SKM-1 (cell line): Measurements from ENCODE around the gene OR8H2.
"Not testable (repeated sequence)": the region's sequence is repeated elsewhere in the genome, so short reads cannot be mapped to it uniquely, and the experiment has no call there.

Experiments used
- DNase-seq: peaks from one replicate; lab custom pipeline; 2025; ENCODE audit not compliant: unreplicated experiment; lab: John Stamatoyannopoulos, UW

OR8H2 gene, protein sequence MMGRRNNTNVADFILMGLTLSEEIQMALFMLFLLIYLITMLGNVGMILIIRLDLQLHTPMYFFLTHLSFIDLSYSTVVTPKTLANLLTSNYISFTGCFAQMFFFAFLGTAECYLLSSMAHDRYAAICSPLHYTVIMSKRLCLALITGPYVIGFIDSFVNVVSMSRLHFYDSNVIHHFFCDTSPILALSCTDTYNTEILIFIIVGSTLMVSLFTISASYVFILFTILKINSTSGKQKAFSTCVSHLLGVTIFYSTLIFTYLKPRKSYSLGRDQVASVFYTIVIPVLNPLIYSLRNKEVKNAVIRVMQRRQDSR

DNA sequence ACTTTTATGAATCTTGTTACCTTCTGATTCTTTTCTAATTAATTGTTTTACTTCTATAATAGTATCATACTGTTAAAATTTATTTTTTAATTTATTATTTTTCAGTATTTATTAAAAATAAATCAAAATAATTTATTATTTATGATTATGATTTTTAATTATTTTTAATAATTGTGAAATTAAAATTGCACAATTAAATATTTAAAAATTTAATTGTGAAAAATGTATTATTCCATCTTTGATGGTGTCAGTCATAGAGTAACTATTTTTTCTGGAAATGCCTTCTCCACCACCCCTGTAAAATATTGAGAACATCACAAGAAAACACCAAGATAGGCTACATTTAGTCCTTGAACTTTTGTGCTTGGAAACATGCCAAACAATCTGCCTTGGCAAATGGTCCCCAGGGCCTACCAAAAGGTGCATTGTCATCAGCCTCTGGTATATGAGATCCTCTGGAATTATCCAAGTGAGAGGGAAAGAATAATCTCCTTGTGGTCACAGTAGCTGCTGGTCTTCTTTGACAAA, at the start of gene OR8H2:
Gene OR8H2 (plus strand): TSS at position 478 of the 528 bp plus-strand sequence. CDS start 1,356 bp downstream, outside the sequence.
- DNase-seq, result no peak

DNA sequence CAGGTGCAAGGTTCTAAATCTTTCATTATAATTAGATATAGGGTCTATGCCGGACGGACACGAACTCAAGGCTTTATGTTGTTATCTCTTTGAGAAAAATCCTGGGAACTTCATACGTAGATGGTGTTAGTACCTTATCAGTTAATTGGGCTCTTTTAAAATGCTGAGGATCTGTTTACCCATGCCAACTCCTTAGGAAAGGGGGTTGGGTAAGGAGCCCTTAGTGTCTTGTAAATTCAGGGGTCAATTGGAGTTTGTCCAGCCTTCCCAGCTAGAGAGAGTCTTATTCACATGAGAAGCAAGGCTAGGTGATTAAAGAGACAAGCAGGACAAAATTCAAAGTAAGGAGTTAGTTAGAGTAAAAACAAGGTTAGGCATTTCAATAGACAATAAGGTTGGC, 47.1 kb upstream of the OR8H2 start:
- not testable (repeated sequence) for DNase-seq

DNA sequence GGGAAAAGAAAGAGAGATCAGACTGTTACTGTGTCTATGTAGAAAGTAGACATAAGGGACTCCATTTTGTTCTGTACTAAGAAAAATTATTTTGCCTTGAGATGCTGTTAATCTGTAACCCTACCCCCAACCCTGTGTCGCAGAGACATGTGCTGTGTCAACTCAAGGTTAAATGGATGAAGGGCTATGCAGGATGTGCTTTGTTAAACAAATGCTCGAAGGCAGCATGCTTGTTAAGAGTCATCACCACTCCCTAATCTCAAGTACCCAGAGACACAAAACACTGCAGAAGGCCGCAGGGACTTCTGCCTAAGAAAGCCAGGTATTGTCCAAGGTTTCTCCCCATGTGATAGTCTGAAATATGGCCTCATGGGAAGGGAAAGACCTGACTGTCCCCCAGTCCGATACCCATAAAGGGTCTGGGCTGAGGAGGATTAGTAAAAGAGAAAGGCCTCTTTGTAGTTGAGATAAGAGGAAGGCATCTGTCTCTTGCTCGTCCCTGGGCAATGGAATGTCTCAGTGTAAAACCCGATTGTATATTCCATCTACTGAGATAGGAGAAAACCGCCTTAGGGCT, 45.7 kb upstream of the OR8H2 start:
- not testable (repeated sequence) for DNase-seq

DNA sequence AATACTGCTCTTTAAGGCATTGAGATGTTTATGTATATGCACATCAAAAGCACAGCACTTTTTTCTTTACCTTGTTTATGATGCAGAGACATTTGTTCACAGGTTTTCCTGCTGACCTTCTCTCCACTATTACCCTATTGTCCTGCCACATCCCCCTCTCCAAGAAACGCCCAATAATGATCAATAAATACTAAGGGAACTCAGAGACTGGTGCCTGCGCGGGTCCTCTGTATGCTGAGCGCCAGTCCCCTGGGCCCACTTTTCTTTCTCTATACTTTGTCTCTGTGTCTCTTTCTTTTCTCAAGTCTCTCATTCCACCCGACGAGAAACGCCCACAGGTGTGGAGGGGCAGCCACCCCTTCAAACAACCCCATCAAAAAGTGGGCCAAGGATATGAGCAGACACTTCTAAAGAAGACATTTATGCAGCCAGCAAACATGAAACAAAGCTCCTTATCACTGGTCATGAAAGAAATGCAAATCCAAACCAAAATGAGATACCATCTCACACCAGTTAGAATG, 45.2 kb upstream of the OR8H2 start:
- not testable (repeated sequence) for DNase-seq

DNA sequence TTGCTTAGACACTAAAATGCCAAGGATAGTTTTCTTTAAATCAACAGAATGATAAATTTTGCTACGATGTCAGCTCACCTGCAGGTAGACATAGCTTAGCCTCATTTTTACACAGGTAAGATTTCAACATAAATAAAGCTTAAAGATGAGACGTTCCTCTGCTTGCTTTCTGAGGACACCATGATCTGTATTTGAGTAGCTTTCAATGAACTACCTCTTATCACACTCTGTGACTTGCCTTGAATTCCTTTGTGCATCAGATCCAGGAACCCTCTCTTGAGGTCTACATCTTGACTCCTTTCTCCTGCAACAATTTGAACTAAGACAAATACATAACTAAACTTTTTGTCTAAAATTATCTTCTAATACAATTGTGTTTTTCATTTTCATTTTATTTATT, 36.5 kb upstream of the OR8H2 start:
- no peak for DNase-seq

DNA sequence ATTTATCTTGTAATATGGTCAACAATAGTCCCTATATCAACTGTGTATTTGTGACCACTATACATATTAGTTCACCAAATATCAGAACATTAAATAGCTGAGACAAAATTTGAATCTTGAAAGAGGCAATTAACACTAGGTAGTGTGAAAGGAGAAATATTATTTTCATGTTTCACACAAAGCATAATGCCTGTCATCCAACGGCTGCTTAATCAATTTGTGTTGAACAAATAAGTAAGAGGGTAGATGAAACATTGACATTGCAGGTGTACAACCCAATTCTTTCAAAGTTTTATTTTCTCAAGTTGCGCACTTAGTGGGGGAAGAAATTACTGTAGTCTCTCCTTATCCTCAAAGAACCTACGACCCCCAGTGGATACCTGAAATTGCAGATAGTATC, 13.8 kb upstream of the OR8H2 start:
- no peak for DNase-seq

DNA sequence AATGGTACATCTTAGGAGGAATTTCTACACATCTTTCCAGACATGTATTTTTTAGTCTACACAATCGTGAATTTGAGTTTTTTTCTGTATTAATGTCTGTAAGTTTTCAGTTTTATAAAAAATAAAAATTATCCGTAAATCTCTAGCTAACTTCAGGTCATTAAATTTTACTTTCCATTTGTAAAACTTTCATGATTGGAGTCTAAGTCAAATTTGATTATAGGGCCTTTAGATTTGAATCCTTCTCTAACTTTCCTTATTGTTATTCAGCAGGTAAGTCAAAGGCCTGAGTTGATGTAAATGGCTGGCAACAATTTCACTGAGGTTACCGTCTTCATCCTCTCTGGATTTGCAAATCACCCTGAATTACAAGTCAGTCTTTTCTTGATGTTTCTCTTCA, 10.5 kb upstream of the OR8H2 start, which contains the start of gene OR8I2:
Gene OR8I2 (plus strand): TSS at position 301 of the 400 bp plus-strand sequence. CDS start 0 bp downstream, at position 301.
- no peak for DNase-seq

DNA sequence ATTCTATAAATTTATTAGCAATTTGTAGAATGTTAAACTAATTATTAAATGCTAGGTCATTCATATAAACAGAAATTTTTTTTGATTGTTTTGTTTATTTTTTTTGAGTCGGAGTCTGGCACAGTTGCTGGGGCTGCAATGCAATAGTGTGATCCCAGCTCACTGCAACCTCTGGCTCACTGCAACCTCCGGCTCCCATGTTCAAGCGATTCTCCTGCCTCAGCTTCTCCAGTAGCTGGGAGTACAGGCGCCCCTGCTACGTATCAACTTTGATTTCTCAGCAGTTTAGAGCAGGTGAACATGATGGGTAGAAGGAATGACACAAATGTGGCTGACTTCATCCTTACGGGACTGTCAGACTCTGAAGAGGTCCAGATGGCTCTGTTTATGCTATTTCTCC, 18.6 kb downstream of the OR8H2 start, which contains the start of gene OR8H3:
Gene OR8H3 (plus strand): TSS at position 301 of the 400 bp plus-strand sequence. CDS start 0 bp downstream, at position 301.
- no peak for DNase-seq

DNA sequence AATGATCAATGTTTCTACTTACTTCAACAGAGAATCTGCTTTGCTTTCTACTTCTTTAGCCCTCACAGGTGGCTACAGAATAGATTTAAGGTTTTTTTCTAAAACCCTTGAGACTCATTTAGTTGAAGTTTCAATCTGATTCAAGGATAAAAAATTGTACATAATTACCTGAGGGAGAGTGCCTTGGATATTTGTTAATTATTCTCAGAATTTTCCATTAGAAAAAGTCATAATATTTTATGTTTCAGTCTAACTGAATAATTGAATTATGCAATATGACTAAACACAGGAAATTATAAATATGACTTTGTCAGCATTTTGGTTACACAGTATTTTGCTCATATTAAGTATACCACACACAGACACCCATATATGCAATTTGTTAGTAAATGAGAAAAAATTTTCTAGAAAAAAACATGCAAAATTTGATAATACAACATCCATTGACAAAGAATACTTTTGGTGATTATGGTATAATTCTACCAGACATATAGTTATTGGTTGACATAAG, 36.7 kb downstream of the OR8H2 start, which contains the start of gene OR8J3:
Gene OR8J3 (minus strand): TSS at position 51 of the 511 bp plus-strand sequence. CDS start 2,483 bp downstream, outside the sequence.
- no peak for DNase-seq

DNA sequence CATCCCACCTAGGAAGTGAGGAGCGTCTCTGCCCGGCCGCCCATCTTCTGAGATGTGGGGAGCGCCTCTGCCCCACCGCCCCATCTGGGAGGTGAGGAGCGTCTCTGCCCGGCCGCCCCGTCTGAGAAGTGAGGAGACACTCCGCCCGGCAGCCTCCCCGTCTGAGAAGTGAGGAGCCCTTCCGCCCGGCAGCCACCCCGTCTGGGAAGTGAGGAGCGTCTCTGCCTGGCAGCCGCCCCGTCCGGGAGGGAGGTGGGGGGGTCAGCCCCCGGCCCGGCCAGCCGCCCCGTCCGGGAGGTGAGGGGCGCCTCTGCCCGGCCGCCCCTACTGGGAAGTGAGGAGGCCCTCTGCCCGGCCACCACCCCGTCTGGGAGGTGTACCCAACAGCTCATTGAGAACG, 40.2 kb downstream of the OR8H2 start:
- DNase-seq, result not testable (repeated sequence)

DNA sequence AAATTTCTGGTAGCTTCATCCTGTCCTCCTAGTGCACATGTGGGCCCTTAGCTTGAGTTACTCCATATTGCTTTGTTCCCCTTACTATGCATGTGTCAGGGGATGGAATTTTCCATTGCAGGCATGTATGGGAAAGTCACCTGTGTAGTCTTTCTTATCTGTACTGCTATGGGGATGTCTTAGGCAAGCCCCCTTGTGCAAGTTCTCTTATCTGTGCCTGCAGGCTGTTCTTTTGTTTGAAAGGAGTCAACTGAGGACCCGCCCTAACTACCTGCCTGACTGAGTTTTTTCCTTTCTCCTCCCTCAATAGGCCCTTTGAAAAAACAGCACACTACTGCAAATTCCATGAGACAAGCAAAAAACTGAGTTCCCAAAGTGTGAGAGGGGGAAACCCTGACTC, 47.9 kb downstream of the OR8H2 start:
- DNase-seq, result no peak

DNA sequence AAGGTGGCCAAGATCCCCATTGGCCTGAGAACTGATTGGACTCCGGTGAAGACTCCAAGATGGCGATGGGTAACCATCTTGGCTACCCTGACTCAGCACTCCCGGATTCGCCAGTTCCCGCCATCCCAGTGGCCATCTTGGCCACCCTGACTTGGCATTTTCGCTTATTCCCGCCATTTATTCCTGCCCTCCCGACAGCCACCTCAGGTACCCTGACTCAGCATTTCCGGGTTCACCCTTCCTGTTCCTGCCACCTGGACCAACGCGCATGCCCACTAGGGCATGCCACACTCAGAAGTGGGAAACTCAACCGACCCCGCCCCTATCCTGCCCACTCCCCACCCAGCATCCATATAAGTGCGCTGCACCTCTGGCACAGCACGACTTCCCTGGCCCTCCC, 48.8 kb downstream of the OR8H2 start:
- DNase-seq, result no peak
